Measurements from ENCODE around the gene GPALPP1. TPM values are rescaled to one million over a fixed set of nuclear protein-coding genes. Genes with fewer than 3 reads are reported as not detected.

GPALPP1 gene
- total RNA-seq, 4 donors from 2014 or later, result 19.0 to 27.4 (median 23.9) TPM

DNA sequence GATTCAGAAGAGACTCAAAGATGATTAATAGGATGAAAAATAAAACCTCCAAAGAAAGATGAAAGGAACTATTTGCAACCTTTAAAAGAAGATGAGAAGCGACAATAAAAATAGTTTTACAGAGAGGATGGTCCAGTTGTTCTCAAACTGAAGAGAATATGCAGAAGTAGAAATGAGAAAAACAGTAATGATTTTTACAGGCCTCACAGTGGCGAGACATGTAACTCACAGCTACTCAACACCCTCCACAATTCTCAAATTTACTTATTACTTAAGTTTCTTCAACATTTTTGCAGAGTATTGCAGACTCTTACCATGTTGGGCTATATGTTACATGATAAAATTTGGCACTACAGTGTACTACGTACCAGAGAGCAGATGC lies 20.9 kb upstream of the GPALPP1 start:
- H3K27me3 ChIP-seq, result no peaks in the 10 kb centered on the region
- peak overlapping the region; percentile 68 to 80 (median 78) for H3K27ac ChIP-seq (replicated peaks in 1 of 4)
- H3K36me3 ChIP-seq, result peaks cover 0 to 28% (median 15%) of the 10 kb centered on the region in 4 donors
- TF ChIP-seq POLR2AphosphoS5 (IDR thresholded peaks at IDR 0.05) (no peak), EP300 (IDR thresholded peaks at IDR 0.05) (no peak), POLR2A (IDR thresholded peaks at IDR 0.05; ENCODE audit: low read depth) (no peak), CTCF (IDR thresholded peaks at IDR 0.05) (peak in 1 of 3 experiments; percentile 9)
- no peaks in the 10 kb centered on the region for H3K9me3 ChIP-seq
- WGBS, result 67% methylated on average over 3 of the region's 3 CpGs
- no peak for DNase-seq (ENCODE audit: extremely low spot score)
- H3K4me1 ChIP-seq, result peaks cover 14 to 42% (median 30%) of the 10 kb centered on the region in 4 donors
- intact Hi-C loops (cut with DNase I), result loop anchor here (5.0 kb wide), 1 partner anchor 46 kb away; no protein-coding TSS in a partner anchor
- no peak overlapping the region for H3K4me3 ChIP-seq

- H3K27ac ChIP-seq (replicated peaks in 1 of 4), result peak overlapping the region; percentile 68 to 80 (median 78)
- H3K9me3 ChIP-seq, result no peaks in the 10 kb centered on the region
- no peak for DNase-seq (ENCODE audit: extremely low spot score)
- 42% methylated on average over 4 of the region's 4 CpGs for WGBS
- no peaks in the 10 kb centered on the region for H3K27me3 ChIP-seq
- intact Hi-C loops (cut with DNase I), result loop anchor here (2.0 to 5.0 kb wide), 4 partner anchors 48 to 1063 kb away; partner anchors contain the start of gene TSC22D1
- peaks cover 0 to 18% (median 9%) of the 10 kb centered on the region in 4 donors for H3K36me3 ChIP-seq
- peaks cover 16 to 45% (median 30%) of the 10 kb centered on the region in 4 donors for H3K4me1 ChIP-seq
- no peak for TF ChIP-seq EP300 (IDR thresholded peaks at IDR 0.05)
- peak; percentile 82 to 90 (median 85) for TF ChIP-seq CTCF (IDR thresholded peaks at IDR 0.05)
- TF ChIP-seq POLR2AphosphoS5 (IDR thresholded peaks at IDR 0.05), result no peak
- no peak for TF ChIP-seq POLR2A (IDR thresholded peaks at IDR 0.05; ENCODE audit: low read depth)
- no peak overlapping the region for H3K4me3 ChIP-seq
Measured at GRCh38 chr13:44969551-44970484, 19.5 kb upstream of the GPALPP1 start.

GRCh38 chr13:44971656-44972595 lies 17.4 kb upstream of the GPALPP1 start:
- peaks cover 0 to 19% (median 10%) of the 10 kb centered on the region in 4 donors for H3K36me3 ChIP-seq

More at GRCh38 chr13:44971656-44972595, 17.4 kb upstream of the GPALPP1 start:
- H3K4me3 ChIP-seq, result no peak overlapping the region
- TF ChIP-seq EP300 (IDR thresholded peaks at IDR 0.05) (no peak), POLR2AphosphoS5 (IDR thresholded peaks at IDR 0.05) (no peak), POLR2A (IDR thresholded peaks at IDR 0.05; ENCODE audit: low read depth) (no peak), CTCF (IDR thresholded peaks at IDR 0.05) (no peak)
- intact Hi-C loops (cut with DNase I), result loop anchor here (2.0 to 5.0 kb wide), 3 partner anchors 395 to 1065 kb away; partner anchors contain the start of gene TSC22D1
- no peaks in the 10 kb centered on the region for H3K9me3 ChIP-seq
- H3K4me1 ChIP-seq, result peaks cover 16 to 40% (median 30%) of the 10 kb centered on the region in 4 donors
- no peak for DNase-seq (ENCODE audit: extremely low spot score)
- WGBS, result 79% methylated on average over 7 of the region's 7 CpGs
- H3K27ac ChIP-seq (replicated peaks in 1 of 4), result no peak overlapping the region
- no peaks in the 10 kb centered on the region for H3K27me3 ChIP-seq
